GM03348 (cell line): Measurements from ENCODE around the gene DKC1.

Experiments
- DNase-seq: peaks from one replicate; pipeline ENCODE4 v3.0.0; 2012; ENCODE audit warnings: low spot score

The DKC1 gene

DNA sequence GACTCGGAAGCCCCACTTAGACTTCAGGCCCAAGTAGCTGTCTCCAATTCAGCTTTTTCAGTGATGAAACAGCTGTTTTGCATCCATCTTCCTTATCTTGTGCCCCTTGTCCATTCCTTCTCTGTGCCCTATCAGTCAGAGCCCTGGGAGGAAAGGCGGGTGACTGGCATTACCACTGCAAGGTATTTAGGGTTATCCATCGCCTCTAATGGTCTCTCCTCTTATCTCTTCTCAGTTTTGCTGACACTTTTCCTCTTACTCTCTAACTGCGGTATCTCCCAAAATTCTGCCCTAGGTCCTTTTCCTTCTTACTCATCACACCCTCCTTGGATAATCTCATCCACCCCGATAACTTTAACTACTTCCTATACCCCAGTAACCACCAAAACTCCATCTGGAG lies 25.5 kb upstream of the DKC1 start:
- DNase-seq = no peak

DNA sequence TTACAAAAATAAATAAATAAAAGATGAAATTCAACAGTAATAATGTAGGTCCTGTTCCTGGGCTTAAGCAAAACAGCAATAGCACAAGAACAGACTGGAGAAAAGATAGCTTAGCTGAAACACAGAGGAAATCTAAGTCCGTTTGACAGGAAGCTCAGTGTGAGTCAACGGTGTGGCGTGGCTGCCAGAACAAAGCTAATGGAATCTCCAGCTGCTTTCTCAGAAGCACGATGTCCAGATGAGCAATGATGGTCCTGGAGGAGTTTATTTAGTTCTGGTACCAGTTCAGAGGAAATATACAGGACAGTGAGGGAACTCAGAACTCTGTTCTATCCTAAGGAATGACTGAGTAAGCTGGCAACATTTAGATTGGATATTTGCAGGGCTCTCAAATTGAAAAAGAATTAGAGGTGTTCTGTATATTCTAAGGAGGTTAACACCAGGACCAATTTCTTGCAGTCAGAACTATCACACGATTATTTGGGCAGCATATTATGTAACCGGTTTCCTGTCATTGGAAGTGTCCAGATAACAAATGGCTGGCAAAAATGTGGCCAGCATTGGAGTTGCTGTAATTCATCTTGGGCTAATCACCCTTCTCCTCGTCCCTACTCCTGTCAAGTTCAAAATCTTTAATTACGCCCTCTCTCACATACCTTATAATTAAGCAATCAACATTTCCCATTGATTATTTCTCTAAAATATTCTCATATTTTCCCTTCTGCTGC lies 24.5 kb upstream of the DKC1 start:
- DNase-seq = peak; percentile 59

DNA sequence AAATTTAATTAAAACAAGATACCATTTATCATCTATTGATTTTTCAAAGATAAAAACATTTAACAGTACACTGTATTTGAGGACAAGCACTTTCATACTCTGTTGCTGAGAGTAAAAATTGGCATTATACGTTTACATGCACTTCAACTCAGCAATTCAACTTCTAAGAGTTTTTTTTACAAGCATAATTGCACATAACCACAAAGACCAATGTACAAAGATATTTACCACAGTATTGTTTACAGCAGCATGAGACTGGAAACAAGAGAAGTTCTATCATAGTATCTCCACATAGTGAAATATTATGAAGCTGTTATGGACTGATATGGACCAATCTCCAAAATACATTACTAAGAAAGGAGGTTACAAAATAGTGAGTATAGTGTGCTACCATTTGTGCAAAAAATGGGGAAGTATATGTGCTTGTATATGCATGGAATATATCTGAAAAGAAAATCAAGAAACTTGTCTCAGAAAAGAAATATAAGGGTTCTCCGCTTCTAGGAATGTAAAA lies 22.7 kb upstream of the DKC1 start:
- no peak for DNase-seq

DNA sequence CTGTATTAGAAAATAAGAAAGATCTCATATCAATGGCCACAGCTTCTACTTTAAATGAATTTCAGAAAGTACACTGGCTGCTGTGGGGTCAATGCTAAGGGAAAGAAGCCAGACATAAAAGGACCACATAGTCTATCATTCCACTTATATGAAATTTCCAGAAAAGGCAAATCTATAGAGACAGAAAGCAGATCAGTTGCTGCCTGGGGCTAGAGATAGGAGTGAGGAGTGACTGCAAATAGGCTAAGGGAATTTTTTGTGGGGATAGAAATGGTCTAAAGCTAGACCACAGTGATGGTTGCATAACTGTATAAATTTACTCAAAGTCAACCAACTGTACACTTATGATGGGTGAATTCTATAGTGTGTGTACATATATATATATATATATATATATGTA lies 20.1 kb upstream of the DKC1 start:
- no peak for DNase-seq

DNA sequence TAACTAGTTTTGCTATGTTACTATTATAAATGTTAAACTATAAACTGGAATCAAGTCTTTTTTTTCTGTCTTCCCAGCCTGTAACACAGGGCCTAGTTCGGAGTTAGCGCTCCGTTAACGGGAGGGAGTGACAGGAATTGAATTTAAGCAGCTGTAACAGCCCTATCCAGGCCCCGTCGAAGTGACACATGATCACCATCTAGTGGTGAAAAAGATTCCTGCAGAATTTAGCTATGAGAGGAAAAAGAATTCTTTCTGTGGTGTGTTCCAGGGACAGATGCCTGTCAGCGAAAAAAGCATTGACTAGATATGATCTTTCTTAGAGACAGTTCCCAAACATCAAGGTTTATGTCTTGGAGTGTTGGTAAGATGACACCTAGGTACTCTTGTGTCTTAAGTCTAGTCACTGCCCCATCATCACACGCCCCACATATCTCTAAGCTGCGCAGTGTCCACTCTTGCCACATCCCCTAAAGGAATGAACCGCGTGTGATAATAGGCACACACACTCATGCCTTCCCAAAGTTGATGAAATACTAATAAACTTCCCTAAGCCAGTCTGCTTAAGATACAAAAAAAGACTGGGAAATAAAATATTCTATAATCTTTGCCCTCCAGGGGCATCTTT lies 13.8 kb upstream of the DKC1 start:
- peak; percentile 61 for DNase-seq

DNA sequence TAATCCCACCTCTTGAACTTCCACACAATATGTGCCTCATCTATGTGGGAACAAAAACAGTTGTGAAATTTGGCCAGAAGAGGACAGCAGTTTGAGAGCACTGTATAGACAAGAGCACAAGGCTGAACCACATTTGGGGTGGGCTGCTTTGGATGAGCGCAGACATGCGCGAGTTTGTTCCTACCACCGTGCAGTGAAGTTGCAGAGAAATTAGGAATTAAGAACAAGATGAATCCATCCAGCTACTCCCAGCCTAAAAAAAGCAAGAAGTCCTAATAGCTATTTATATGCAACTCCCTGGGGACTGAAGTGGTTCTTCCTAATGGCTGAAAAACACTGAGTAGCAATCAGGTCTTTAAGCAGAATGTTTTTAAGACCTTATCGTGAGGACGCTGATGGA lies 12.8 kb upstream of the DKC1 start:
- DNase-seq = no peak

DNA sequence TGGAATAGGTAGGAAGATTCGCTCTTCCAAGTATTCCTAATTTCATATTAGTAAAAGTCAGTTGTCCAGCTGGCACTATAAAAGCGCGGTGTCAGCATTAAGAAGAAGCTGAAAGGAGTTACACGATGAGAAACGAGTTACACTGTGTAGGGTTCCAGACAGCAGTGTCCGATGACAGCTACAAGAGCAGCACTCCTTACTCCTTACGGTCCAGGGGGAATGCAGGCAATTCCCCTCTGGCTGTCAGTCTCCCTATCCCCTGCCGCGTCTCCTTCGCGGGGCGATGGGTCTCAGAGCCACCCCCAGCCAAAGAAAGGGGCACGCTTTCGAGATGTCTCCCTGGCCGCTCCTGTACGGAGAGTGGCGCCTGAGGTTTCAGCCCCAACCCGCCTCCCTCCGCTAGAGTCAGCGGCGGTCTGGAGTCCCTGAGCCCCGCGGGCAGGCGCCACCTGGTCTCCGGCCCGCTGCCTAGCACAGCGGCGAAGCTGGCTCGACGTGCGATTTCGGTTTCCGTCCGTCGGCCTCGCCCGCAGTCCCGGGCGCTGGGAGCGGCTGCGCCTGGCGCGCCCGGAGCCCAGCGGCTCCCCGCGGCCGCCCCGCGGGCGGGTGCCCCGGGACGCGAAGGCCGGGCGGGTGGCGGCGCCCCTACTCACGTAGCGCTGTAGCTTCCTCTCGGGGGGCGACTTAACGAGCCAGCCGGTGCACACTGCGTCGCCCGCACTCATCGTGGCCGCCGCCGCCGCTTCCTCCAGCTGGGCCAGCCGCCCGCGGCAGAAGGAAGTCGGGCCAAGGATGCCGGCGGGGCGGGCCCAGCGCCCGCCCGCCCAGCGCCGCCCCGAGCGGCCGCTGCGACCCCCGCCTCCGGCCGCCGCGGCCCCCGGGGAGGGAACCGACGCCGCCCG lies 12.1 kb upstream of the DKC1 start, which contains the start of gene GAB3:
TSS of gene GAB3 (minus strand) at position 777 of the 902 bp plus-strand sequence. CDS start at position 725, 52 bp downstream.
- peak; percentile 33 for DNase-seq

DNA sequence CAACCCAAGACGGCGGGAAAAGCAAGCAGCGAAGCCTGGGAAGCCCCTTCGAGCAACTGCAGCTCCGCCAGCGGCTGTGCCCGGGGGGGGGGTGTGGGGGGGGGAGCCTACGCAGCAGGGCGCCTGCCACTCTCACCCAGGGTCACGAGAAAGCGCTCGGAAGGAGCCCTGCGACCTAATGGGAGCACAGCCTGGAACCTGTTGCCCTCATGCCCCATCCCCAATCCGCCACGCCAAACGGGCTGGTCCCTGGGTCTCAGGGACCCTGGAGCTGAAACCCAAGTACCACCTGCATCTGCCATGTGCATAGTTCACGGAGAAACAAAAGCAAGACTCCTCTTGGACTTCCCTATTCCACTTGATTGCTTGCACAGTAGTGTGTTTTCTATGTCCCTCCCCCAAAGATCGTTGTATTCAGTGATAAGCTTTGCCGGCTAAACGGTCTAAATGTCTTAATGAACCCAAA lies 11.4 kb upstream of the DKC1 start:
- no peak for DNase-seq

DNA sequence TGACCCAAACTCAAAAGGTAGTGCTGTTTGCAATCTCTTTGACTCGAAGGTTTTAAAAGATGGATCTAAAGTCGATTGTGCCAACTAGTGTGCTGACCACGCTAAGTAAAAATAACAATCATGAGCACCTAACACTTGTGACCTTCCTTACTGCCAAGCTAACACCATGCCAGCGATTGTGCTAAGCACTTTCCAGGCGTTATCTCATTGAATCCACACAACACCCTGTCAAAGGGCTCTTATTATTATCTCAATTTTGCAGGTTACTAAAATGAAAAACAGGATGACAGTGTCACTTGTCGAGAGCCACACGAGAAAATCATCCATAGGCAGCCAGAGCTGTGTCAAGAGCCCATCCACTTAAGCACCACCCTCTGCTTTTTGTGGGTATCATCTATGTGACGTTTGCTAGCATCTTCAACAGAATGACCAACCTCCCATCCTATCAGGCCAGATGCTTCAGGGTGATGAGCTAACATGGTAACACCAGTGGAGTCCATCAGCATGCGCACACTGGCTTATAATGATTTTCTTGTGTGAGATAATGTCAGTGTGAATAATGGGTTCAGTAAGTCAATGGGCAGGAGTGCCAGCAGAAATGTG lies 10.9 kb upstream of the DKC1 start:
- DNase-seq = no peak

DNA sequence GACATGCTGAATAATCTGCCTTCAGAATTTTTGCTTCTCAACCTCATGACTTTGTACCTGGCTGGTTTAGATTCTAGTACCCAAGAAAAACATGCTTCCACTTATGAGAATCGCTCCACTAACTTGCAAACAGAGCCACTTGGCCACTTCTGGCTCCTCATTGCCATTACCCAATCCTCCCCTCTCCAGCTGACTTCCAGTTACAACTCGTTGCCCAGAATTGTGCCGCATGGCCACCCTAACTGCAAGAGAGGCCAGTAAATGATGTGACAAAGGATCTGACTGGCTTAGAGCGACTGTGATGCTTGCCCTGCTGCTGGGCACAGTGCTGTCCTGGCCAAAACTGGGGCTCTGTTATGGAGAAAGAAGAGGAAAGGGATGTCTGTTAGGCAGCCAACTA lies 4.0 kb upstream of the DKC1 start:
- no peak for DNase-seq

DNA sequence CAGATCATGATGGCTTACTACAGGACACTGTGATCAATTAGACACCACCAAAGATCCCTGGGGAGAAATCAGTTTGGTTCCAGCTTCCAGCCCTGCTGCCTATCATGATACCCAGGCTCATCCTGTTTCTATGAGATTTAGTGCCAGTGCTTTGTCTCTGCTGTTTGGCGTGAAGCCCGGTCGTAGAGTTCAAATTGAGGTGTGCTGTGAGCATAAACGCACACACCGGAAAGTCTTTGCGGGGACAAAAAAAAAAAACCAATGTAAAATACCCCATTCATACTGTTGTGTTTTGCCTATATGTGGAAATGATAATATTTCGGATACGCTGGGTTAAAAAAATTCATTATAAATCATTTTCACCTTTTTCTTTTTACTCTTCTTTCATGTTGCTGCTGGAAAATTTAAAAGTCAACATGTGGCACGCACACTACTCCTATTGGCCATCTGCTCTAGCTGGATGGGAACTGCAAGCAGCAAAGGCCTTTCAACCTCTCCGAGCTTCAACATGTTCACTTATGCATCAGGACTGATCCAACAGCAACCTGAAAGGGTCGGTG lies 607 bp upstream of the DKC1 start:
- DNase-seq = no peak

DNA sequence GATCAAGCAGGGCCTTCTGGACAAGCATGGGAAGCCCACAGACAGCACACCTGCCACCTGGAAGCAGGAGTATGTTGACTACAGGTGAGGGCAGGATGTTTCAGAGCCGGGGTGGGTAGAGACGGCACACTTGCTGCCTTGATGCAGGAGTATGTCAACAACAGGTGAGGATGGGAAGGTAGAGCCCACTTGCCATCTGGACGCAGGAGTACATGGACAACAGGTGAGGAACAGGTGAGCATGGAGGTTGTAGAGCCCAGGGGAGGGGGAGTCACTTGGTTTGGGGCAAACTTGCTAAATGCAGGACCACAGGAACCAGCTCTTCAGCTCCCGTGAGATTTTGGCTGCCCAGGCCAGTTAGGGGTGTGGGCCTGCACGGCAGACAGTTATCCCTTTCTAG lies 12.0 kb downstream of the DKC1 start:
- no peak for DNase-seq

DNA sequence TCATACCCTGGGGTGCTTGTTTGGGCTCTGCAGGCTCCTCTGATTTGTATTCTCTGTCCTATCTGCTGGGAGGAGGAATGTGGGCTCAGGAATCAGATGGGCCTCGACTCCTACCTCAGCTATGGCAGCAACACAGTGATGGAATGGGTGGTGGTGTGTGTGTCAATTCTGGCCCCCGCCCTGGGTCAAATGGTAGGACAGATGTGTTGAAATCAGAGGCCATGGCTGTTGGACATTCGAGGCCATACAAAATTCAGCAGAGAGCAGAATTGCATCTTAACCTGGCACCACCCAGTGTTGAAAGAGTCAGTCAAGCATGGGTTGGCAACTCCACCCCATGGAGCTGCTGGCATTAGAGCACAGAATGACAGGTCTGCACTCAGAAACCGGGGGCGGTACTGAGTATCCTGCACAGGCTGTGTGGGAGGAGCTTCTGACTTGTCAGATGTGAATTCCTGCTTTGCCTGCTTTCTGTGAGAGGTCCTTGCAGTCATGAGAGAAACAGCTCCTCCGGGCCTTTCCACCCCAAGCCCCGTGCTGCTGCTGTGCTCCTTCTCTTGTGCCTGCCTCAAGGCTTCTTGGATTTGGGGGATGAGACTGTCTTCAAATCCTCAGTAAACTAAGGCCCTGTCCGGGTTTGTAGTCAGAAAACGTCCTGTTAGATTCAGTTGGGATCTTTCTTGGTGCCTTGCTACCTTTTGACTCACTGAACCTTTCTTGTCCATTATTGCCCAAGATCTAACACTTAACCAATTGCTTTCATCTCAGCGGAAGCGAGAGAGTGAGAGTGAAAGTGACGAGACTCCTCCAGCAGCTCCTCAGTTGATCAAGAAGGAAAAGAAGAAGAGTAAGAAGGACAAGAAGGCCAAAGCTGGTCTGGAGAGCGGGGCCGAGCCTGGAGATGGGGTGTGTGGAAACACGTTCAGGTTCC lies 13.0 kb downstream of the DKC1 start:
- DNase-seq = no peak

DNA sequence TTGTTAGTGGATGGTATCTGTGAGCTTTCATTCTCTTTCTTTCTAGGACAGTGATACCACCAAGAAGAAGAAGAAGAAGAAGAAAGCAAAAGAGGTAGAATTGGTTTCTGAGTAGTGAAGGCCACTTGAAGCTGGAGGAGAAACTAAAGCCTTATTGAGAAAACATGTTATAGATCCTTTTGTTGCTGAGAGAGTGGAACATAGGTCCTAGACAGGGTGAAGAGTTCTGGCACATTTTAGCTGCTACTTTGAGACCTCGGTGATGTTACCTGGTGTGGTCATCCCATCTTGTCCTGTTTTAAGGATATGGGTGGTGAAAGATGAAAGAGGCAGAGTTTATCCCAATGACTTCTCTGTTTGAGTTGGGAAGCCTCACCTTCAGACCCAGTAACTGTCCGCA lies 14.1 kb downstream of the DKC1 start:
- DNase-seq = no peak

DNA sequence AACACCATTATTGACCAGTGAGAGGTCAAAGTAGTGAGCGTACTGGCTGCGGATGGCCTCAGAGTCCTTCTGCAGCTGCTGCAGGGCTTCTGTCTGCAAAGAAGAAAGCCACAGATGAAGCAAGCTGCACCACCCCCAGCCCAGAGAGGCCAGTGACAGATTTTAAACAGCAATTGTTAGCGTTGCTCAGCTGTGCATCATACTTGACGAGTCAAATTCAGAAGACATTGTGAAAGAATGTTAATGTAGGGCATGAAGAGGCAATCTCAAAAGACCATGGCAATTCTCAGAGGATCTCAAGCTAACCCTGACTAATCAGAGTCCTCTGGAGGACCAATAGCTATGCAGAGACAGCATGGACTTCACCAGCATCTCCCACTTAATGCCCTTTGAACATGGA lies 16.6 kb downstream of the DKC1 start:
- DNase-seq = peak; percentile 52

DNA sequence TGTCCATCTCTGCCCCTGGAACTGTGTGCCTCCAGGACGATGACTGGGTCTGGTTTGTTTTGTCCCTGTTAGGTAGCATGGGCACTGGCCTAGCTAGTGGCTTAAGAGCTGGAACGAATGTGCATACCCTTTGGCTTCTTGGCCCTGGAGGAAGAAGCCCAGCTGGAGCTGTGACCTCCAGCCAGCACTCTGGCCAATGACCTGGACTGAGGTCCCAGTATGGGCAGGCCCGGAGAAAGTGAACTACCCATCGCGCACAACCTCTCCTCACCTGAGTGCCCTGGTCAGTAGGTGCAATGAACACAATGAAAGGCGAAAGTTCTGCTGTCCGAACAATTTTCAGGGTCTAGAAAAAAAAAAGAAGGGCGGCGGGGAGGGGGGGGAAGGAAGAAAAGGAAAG lies 18.3 kb downstream of the DKC1 start:
- no peak for DNase-seq

DNA sequence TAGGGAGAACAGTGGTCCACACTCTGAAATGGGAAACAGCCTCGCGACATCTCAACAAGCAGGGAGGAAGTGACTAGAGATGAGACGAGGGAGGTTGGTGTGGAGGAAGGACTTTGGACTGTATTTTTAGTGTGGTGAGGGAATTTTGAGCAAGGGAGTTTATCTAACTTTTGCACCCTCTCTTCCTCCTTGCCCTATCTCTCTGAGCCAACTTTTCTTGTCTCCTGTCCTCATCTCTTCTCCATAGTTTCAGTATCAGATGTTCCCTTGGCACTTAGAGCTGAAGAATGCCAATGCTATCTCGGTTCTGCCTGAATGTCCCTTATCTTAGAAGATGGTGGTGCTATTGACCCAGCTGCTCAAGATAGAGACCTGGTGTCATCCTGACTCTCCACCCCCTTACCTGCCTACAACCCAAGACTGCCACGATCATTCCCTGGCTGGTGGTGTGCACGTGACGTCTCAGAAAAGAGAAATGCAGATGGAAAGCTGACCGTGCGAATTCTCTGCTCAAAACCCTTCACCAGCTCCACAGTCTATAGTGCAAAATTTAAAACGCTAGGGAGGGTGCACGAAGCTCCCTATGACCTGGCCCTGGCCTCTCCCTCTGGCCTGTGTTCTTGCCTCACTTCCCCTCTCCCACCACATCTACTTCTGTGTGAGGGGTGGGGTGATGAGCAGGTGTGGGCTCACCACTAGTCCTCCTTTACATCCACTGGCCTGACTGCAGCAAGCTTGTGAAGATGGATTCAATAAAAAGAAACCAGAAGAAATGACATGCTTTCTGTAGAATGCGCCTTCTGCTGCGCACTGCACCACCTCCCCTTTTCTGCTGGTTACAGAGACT lies 21.7 kb downstream of the DKC1 start:
- DNase-seq = no peak

DNA sequence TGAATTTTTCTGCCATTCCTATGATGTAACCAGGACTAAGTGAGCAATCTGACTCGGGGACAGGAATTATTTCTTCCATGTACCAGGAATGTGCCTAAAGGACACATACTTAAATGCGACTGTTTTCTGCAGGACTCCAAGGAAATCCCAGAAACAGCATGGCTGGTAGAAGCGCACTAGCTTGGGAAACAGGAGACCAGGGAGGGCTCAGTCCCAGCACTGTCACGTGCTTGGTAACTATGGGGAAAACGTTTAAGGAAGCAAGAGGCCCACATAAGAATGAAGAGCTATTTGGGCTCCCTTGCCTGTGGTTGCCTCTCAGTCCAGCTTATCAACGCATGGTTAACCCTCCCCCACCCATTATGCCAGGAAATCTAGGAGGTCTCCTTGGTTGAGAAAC lies 23.1 kb downstream of the DKC1 start:
- no peak for DNase-seq

DNA sequence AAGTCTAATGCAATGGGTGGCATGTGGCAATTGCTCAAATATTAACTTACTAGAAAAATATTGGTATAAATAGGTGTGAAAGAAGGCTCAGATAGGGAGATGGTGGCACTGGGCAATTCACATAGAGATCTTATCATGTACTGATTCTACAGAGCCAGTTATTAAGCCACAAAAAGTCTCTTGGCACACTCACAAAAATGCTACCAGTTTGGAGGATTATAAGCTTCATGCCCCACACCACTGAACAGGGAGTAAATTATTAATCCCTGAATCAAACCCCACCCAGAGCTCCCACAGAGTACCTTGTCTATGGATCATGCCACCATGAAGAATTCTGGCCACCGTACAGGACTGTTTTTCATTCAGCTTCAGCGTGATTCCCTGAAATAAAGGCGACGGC lies 28.8 kb downstream of the DKC1 start:
- no peak for DNase-seq

DNA sequence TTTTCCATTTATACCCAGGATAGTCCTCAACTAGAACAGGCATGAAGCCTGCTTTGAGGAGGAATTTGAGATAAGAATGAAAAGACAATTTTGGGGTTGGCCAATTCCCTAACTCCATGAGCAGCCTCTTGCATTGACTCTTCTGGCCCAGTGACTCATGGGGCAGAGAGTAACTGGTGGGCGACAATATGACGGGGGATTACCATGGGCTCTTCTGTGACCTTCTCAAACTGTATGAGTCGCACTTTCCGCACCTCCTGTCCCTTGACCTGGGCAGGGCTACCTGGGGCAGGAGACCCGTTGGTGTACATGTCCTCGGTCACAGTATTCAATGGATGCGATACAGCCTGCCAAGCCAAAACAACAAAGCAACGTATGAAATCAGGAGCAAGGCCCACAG lies 29.3 kb downstream of the DKC1 start:
- DNase-seq = no peak
